ENCODE measurements around the gene DENND4C. TPM values are rescaled to one million over a fixed set of nuclear protein-coding genes. Genes with fewer than 3 reads are reported as not detected.

The DENND4C gene
- total RNA-seq, 1 donor: 65.1 TPM

- H3K27ac ChIP-seq (ENCODE audit: low read depth, low read length): no peak overlapping the region
These were observed 30.3 kb upstream of the DENND4C start for GRCh38 chr9:19200229-19200628.

GRCh38 chr9:19201899-19202891 is 28.3 kb upstream of the DENND4C start:
- TF ChIP-seq CTCF (IDR thresholded peaks at IDR 0.05; ENCODE audit: extremely low read depth, low read depth, low read length): no peak
- no peak for DNase-seq (ENCODE audit: insufficient read length, low spot score, missing footprints)

More at GRCh38 chr9:19200229-19200628, 30.3 kb upstream of the DENND4C start:
- no peak overlapping the region for H2AFZ ChIP-seq (ENCODE audit: low read length)
- TF ChIP-seq CTCF (IDR thresholded peaks at IDR 0.05; ENCODE audit: extremely low read depth, low read depth, low read length): no peak
- no peak overlapping the region for H3K4me2 ChIP-seq (ENCODE audit: insufficient read depth, low read length)
- no peaks in the 10 kb centered on the region for H3K4me1 ChIP-seq (ENCODE audit: insufficient read depth, low read length)
- no peaks in the 10 kb centered on the region for H4K20me1 ChIP-seq (ENCODE audit: insufficient read depth, low read length)
- H3K36me3 ChIP-seq (ENCODE audit: insufficient read depth, low read length): no peaks in the 10 kb centered on the region
- no peaks in the 10 kb centered on the region for H3K79me2 ChIP-seq (ENCODE audit: insufficient read depth, low read length)
- no peak overlapping the region for H3K4me3 ChIP-seq (ENCODE audit: insufficient read depth, low read length)
- no peak for DNase-seq (ENCODE audit: insufficient read length, low spot score, missing footprints)
- H3K27me3 ChIP-seq (ENCODE audit: insufficient read depth, low read length): no peaks in the 10 kb centered on the region
- no peaks in the 10 kb centered on the region for H3K9me3 ChIP-seq (ENCODE audit: low read depth, low read length)

GRCh38 chr9:19203058-19203457 is 27.4 kb upstream of the DENND4C start:
- Histone ChIP-seq H3K9me3 (ENCODE audit: low read depth, low read length) (no peaks in the 10 kb centered on the region), H3K36me3 (ENCODE audit: insufficient read depth, low read length) (no peaks in the 10 kb centered on the region), H3K27ac (ENCODE audit: low read depth, low read length) (no peak overlapping the region), H3K4me2 (ENCODE audit: insufficient read depth, low read length) (no peak overlapping the region), H3K79me2 (ENCODE audit: insufficient read depth, low read length) (no peaks in the 10 kb centered on the region), H3K27me3 (ENCODE audit: insufficient read depth, low read length) (no peaks in the 10 kb centered on the region), H2AFZ (ENCODE audit: low read length) (no peak overlapping the region), H3K4me3 (ENCODE audit: insufficient read depth, low read length) (no peak overlapping the region), H4K20me1 (ENCODE audit: insufficient read depth, low read length) (no peaks in the 10 kb centered on the region), H3K4me1 (ENCODE audit: insufficient read depth, low read length) (no peaks in the 10 kb centered on the region)
- TF ChIP-seq CTCF (IDR thresholded peaks at IDR 0.05; ENCODE audit: extremely low read depth, low read depth, low read length): no peak
- no peak for DNase-seq (ENCODE audit: insufficient read length, low spot score, missing footprints)

More at GRCh38 chr9:19201899-19202891, 28.3 kb upstream of the DENND4C start:
- H2AFZ ChIP-seq (ENCODE audit: low read length): no peak overlapping the region
- H3K9me3 ChIP-seq (ENCODE audit: low read depth, low read length): no peaks in the 10 kb centered on the region
- no peak overlapping the region for H3K4me3 ChIP-seq (ENCODE audit: insufficient read depth, low read length)
- H3K27me3 ChIP-seq (ENCODE audit: insufficient read depth, low read length): no peaks in the 10 kb centered on the region
- H3K27ac ChIP-seq (ENCODE audit: low read depth, low read length): no peak overlapping the region
- H3K4me2 ChIP-seq (ENCODE audit: insufficient read depth, low read length): no peak overlapping the region
- H3K36me3 ChIP-seq (ENCODE audit: insufficient read depth, low read length): no peaks in the 10 kb centered on the region
- no peaks in the 10 kb centered on the region for H3K4me1 ChIP-seq (ENCODE audit: insufficient read depth, low read length)
- H4K20me1 ChIP-seq (ENCODE audit: insufficient read depth, low read length): no peaks in the 10 kb centered on the region
- H3K79me2 ChIP-seq (ENCODE audit: insufficient read depth, low read length): no peaks in the 10 kb centered on the region

- Histone ChIP-seq H2AFZ (ENCODE audit: low read length) (no peak overlapping the region), H3K4me3 (ENCODE audit: insufficient read depth, low read length) (no peak overlapping the region), H3K36me3 (ENCODE audit: insufficient read depth, low read length) (no peaks in the 10 kb centered on the region), H3K9me3 (ENCODE audit: low read depth, low read length) (no peaks in the 10 kb centered on the region), H3K27me3 (ENCODE audit: insufficient read depth, low read length) (no peaks in the 10 kb centered on the region), H3K4me1 (ENCODE audit: insufficient read depth, low read length) (no peaks in the 10 kb centered on the region), H4K20me1 (ENCODE audit: insufficient read depth, low read length) (no peaks in the 10 kb centered on the region), H3K27ac (ENCODE audit: low read depth, low read length) (no peak overlapping the region), H3K4me2 (ENCODE audit: insufficient read depth, low read length) (no peak overlapping the region), H3K79me2 (ENCODE audit: insufficient read depth, low read length) (no peaks in the 10 kb centered on the region)
- no peak for DNase-seq (ENCODE audit: insufficient read length, low spot score, missing footprints)
- TF ChIP-seq CTCF (IDR thresholded peaks at IDR 0.05; ENCODE audit: extremely low read depth, low read depth, low read length): no peak
These were observed 21.8 kb upstream of the DENND4C start for GRCh38 chr9:19208653-19209052.

Data from osteoblast (primary cell).